DOHH2 (cell line): Measurements from ENCODE around the gene RAPGEF1.

Experiments
- CTCF ChIP-seq: fragments of 200-600 bp; sonication (generic); IDR thresholded peaks from one replicate; pipeline ENCODE4 v1.5.1; 2014; ENCODE audit warnings: antibody characterized with exemption, mild to moderate bottlenecking, low read depth, low read length; ENCODE audit not compliant: poor library complexity, severe bottlenecking
- EZH2phosphoT487 ChIP-seq: fragments of 200-600 bp; sonication (generic); IDR thresholded peaks from 2 replicates; pipeline ENCODE4 v1.6.1; 2017; ENCODE audit warnings: borderline replicate concordance, mild to moderate bottlenecking, antibody characterized with exemption, low read length, moderate library complexity, mixed read lengths

- TF ChIP-seq CTCF (no peak), EZH2phosphoT487 (no peak)
Measured at GRCh38 chr9:131737426-131737825, 2.5 kb downstream of the RAPGEF1 start.
